Panc1 (cell line): ENCODE results near the gene FOXR1. TPM values are rescaled to one million over a fixed set of nuclear protein-coding genes. Genes with fewer than 3 reads are reported as not detected.
"Not testable (repeated sequence)": the region's sequence is repeated elsewhere in the genome, so short reads cannot be mapped to it uniquely, and the experiment has no call there.

Experiments used
- ATAC-seq: fragments of 200-7000 bp; cut with Tn5 transposase; 2 replicates; pipeline ENCODE4 v1.9.1; 2020; ENCODE audit warnings: mild to moderate bottlenecking, moderate library complexity
- BruUV-seq: library from RNA; stranded (reverse); fragments of 400-500 nt; replicated peaks from 2 replicates; lab custom pipeline; 2021; lab: Mats Ljungman, UMichigan
- CTCF ChIA-PET: fragments of 300-600 bp; sonication (Branson Sonifier 250); formaldehyde crosslinking; loops from one replicate; lab custom pipeline; 2022; ENCODE audit warnings: antibody characterized with exemption; lab: Charles Lee
- POLR2A ChIA-PET: fragments of 300-600 bp; sonication (Branson Sonifier 250); formaldehyde crosslinking; loops from one replicate; lab custom pipeline; 2022; ENCODE audit warnings: antibody characterized with exemption; lab: Charles Lee
- DNase-seq: peaks from one replicate; pipeline ENCODE4 v3.0.0-alpha.2; 2010; ENCODE audit warnings: low read depth, low spot score
- H3K27ac ChIP-seq: 2 replicates; pipeline ENCODE4 v1.5.1; 2011; ENCODE audit warnings: mild to moderate bottlenecking, low read length, inconsistent platforms
- H3K27me3 ChIP-seq: fragments of 200-500 bp; sonication (Bioruptor generic); 2 replicates; pipeline ENCODE4 v1.6.0; 2014; ENCODE audit warnings: low read length, inconsistent platforms; ENCODE audit not compliant: control insufficient read depth, insufficient read depth
- H3K36me3 ChIP-seq: fragments of 200-500 bp; sonication (Bioruptor generic); 2 replicates; pipeline ENCODE4 v1.5.1; 2014; ENCODE audit warnings: inconsistent platforms, mild to moderate bottlenecking, low read length, moderate library complexity; ENCODE audit not compliant: control insufficient read depth, insufficient read depth
- H3K4me1 ChIP-seq: 2 replicates; pipeline ENCODE4 v1.5.1; 2011; ENCODE audit warnings: inconsistent platforms, mild to moderate bottlenecking, low read length, moderate library complexity; ENCODE audit not compliant: control insufficient read depth, insufficient read depth
- H3K4me3 ChIP-seq, 2 experiments: 2 replicates each; pipeline ENCODE4 v1.5.1; 2011 to 2012; ENCODE audit warnings: low read depth in 2 of 2, low read length in 2 of 2, mild to moderate bottlenecking in 2 of 2, inconsistent platforms in 1 of 2, moderate library complexity in 1 of 2
- H3K9me3 ChIP-seq: fragments of 200-500 bp; sonication (Bioruptor generic); 2 replicates; pipeline ENCODE4 v1.5.1; 2014; ENCODE audit warnings: low read depth, mild to moderate bottlenecking, inconsistent platforms, low read length, moderate library complexity; ENCODE audit not compliant: control insufficient read depth, insufficient read depth
- CTCF ChIP-seq: fragments of 450-650 bp; IDR thresholded peaks from 2 replicates; pipeline ENCODE4 v1.5.1; 2017; ENCODE audit warnings: mild to moderate bottlenecking
- POLR2AphosphoS5 ChIP-seq: IDR thresholded peaks from 2 replicates; pipeline ENCODE4 v1.6.1; 2012; ENCODE audit warnings: mild to moderate bottlenecking, low read depth, low read length, moderate library complexity
- REST ChIP-seq, 2 experiments: IDR thresholded peaks; 2 replicates each; pipeline ENCODE4 v1.6.1; 2011 to 2012; ENCODE audit warnings: low read depth in 2 of 2, control low read depth in 1 of 2, low read length in 1 of 2, mild to moderate bottlenecking in 1 of 2, moderate library complexity in 1 of 2; ENCODE audit not compliant: insufficient read depth in 1 of 2
- SIN3A ChIP-seq: IDR thresholded peaks from 2 replicates; pipeline ENCODE4 v1.6.1; 2012; ENCODE audit warnings: low read depth, mild to moderate bottlenecking, low read length, moderate library complexity, borderline replicate concordance; ENCODE audit not compliant: insufficient read depth
- TCF7L2 ChIP-seq: IDR thresholded peaks from 2 replicates; pipeline ENCODE4 v1.6.1; 2011; ENCODE audit warnings: mild to moderate bottlenecking, low read depth, low read length, inconsistent platforms
- in situ Hi-C: cut with HindIII; loops from 2 replicates; pipeline ENCODE4 v1.10.0; 2016; ENCODE audit warnings: low sequenced_read_pairs, low pct_unique_long_range_greater_than_20kb
- intact Hi-C: fragments of 100-400 bp; cut with micrococcal nuclease; formaldehyde crosslinking; loops from one replicate; pipeline ENCODE4 v1.10.0; 2022; ENCODE audit not compliant: unreplicated experiment
- total RNA-seq: library from RNA; stranded (reverse); gene quantifications from one replicate; pipeline ENCODE4 v1.2.1, GENCODE V29; 2021; ENCODE audit not compliant: unreplicated experiment

FOXR1 gene
- total RNA-seq, 1 experiment from 2014 or later, result not detected

GRCh38 chr11:119016216-119017009, 44.9 kb downstream of the FOXR1 start:
- TF ChIP-seq CTCF, result no peak
- TF ChIP-seq POLR2AphosphoS5, result peak; percentile 73
- Histone ChIP-seq H3K4me3 (peak overlapping the region; percentile 67 to 85), H3K27ac (peak overlapping the region; percentile 99), H3K4me1 (peaks cover 29% of the 10 kb centered on the region), H3K27me3 (no peaks in the 10 kb centered on the region), H3K9me3 (no peaks in the 10 kb centered on the region), H3K36me3 (peaks cover 26% of the 10 kb centered on the region)
- intact Hi-C loops, result no loop called here
- DNase-seq, result no peak
- in situ Hi-C loops, result loop anchor here (5.0 kb wide), 1 partner anchor 224 kb away; the partner anchor contains the start of gene DDX6
- BruUV-seq, result no TSS peak
- CTCF ChIA-PET, result interaction anchor here (0.7 kb wide), 1 partner anchor 141 kb away, joined by 6 read pairs; no protein-coding TSS in a partner anchor
- no peak for ATAC-seq
- POLR2A ChIA-PET, result interaction anchor here (0.6 kb wide), 1 partner anchor 648 kb away, joined by 3 read pairs; no protein-coding TSS in a partner anchor

- DNase-seq, BruUV-seq, ATAC-seq, H3K27me3 ChIP-seq, intact Hi-C loops, CTCF ChIA-PET, H3K9me3 ChIP-seq: not testable (repeated sequence)
- POLR2A ChIA-PET, result interaction anchor here (0.7 kb wide), 2 partner anchors 14 to 18 kb away, joined by 4 to 5 read pairs; no protein-coding TSS in a partner anchor
- Histone ChIP-seq H3K36me3 (peaks cover 26% of the 10 kb centered on the region), H3K4me3 (peak overlapping the region; percentile 67 to 85), H3K4me1 (peaks cover 31% of the 10 kb centered on the region), H3K27ac (peak overlapping the region; percentile 99)
- in situ Hi-C loops, result loop anchor here (5.0 kb wide), 1 partner anchor 225 kb away; the partner anchor contains the start of gene DDX6
Measured at GRCh38 chr11:119017377-119017776, 45.8 kb downstream of the FOXR1 start.

GRCh38 chr11:119018074-119018938, 46.7 kb downstream of the FOXR1 start, which contains the start of the genes RPS25 and TRAPPC4:
Gene RPS25 (minus strand): TSS chr11:119018343. CDS start chr11:119018284, 59 bp downstream.
Gene TRAPPC4 (plus strand): TSS chr11:119018766. CDS start chr11:119018796, 30 bp downstream.
- Histone ChIP-seq H3K36me3 (peaks cover 26% of the 10 kb centered on the region), H3K27ac (peak within 1 kb of the TSS; percentile 99), H3K9me3 (no peaks in the 10 kb centered on the region), H3K4me3 (peak within 1 kb of the TSS; percentile 67 to 85), H3K4me1 (peaks cover 31% of the 10 kb centered on the region), H3K27me3 (no peaks in the 10 kb centered on the region)
- TF ChIP-seq POLR2AphosphoS5 (peak; percentile 98), SIN3A (peak; percentile 64), REST (IDR thresholded peaks at IDR 0.05; ENCODE audit: insufficient read depth in 1 of 2, low read depth in 2 of 2, low read length in 1 of 2) (peak in 1 of 2 experiments; percentile 32; a peak in 1 of 4 replicates), CTCF (no peak), TCF7L2 (peak; percentile 89)
- ATAC-seq (peak; percentile 93), DNase-seq (peak; percentile 95)
- POLR2A ChIA-PET, result interaction anchor here (0.7 to 0.9 kb wide), 2 partner anchors 84 to 344 kb away, joined by 3 read pairs; no protein-coding TSS in a partner anchor
- in situ Hi-C loops (loop anchor here (5.0 kb wide), 1 partner anchor 226 kb away; the partner anchor contains the start of gene DDX6), intact Hi-C loops (no loop called here)
- CTCF ChIA-PET, result interaction anchor here (0.6 kb wide), 3 partner anchors 12 to 310 kb away, joined by 4 read pairs; no protein-coding TSS in a partner anchor
- no TSS peak for BruUV-seq
